Endothelial cell of umbilical vein (primary cell): ENCODE results near the gene TYRO3. TPM values are rescaled to one million over a fixed set of nuclear protein-coding genes. Genes with fewer than 3 reads are reported as not detected.
A peak's percentile ranks its signal among the peaks of the same experiment; 100 is the strongest.

Source experiments
- BruUV-seq: library from RNA; stranded (reverse); fragments of 400-500 nt; replicated peaks from 2 replicates; lab custom pipeline; 2021; lab: Mats Ljungman, UMichigan
- CTCF ChIA-PET: fragments of 300-600, 350-600 bp; sonication (Branson Sonifier 250); formaldehyde crosslinking; loops from one replicate; lab custom pipeline; 2021; ENCODE audit warnings: antibody characterized with exemption, inconsistent platforms; lab: Charles Lee
- POLR2A ChIA-PET: fragments of 300-600, 350-600 bp; sonication (Branson Sonifier 250); formaldehyde crosslinking; loops from one replicate; lab custom pipeline; 2021; ENCODE audit warnings: antibody characterized with exemption, inconsistent platforms; lab: Charles Lee
- DNase-seq: peaks from one replicate; pipeline ENCODE4 v3.0.0-alpha.2; 2011; ENCODE audit warnings: low read depth, low spot score
- FAIRE-seq: peaks from 2 replicates; lab custom pipeline; 2011; peaks lifted over from hg19 to GRCh38; lab: Jason Lieb, UNC
- H2AFZ ChIP-seq: 2 replicates; pipeline ENCODE4 v1.6.0; 2012; ENCODE audit warnings: low read depth, low read length, control low read depth, inconsistent platforms
- H3K27ac ChIP-seq: 2 replicates; pipeline ENCODE4 v1.5.1; 2011; ENCODE audit warnings: low read depth, mild to moderate bottlenecking, control low read depth, low read length, moderate library complexity; ENCODE audit not compliant: insufficient read depth
- H3K27me3 ChIP-seq, 2 experiments: 2 replicates each; pipeline versions ENCODE4 v1.6.0 to v1.6.1; 2011; ENCODE audit warnings: low read length in 2 of 2, mixed read lengths in 1 of 2; ENCODE audit not compliant: control insufficient read depth in 2 of 2, insufficient read depth in 2 of 2
- H3K36me3 ChIP-seq, 2 experiments: 2 replicates in 1 of 2; 3 replicates in 1 of 2; pipeline ENCODE4 v1.5.1; 2011; ENCODE audit warnings: low read length in 2 of 2, mild to moderate bottlenecking in 1 of 2, moderate library complexity in 1 of 2; ENCODE audit not compliant: control insufficient read depth in 2 of 2, insufficient read depth in 2 of 2; ENCODE audit errors: extremely low read depth in 1 of 2
- H3K4me1 ChIP-seq: 3 replicates; pipeline ENCODE4 v1.5.1; 2011; ENCODE audit warnings: mild to moderate bottlenecking, low read length; ENCODE audit not compliant: control insufficient read depth, insufficient read depth; ENCODE audit errors: extremely low read depth
- H3K4me2 ChIP-seq: 2 replicates; pipeline ENCODE4 v1.6.1; 2011; ENCODE audit warnings: low read length, control low read depth, mixed read lengths; ENCODE audit not compliant: insufficient read depth
- H3K4me3 ChIP-seq, 3 experiments: fragments of 200-600 bp in 1 of 3; sonication (generic), shearing (Covaris generic) in 1 of 3; replicated peaks in 1 of 3; 2 replicates each; pipeline ENCODE4 v1.5.1; 2011 to 2016; ENCODE audit warnings: control low read depth in 3 of 3, low read length in 3 of 3, mild to moderate bottlenecking in 2 of 3, inconsistent platforms in 1 of 3, low read depth in 1 of 3, moderate library complexity in 1 of 3; ENCODE audit not compliant: insufficient read depth in 1 of 3
- H3K79me2 ChIP-seq: 2 replicates; pipeline ENCODE4 v1.6.0; 2012; ENCODE audit warnings: low read length, inconsistent platforms; ENCODE audit not compliant: control insufficient read depth, insufficient read depth
- H3K9ac ChIP-seq: replicated peaks from 2 replicates; pipeline ENCODE3; 2011; ENCODE audit warnings: low read length, control low read depth; ENCODE audit not compliant: insufficient read depth; ENCODE audit errors: extremely low read depth
- H3K9me1 ChIP-seq: replicated peaks from 3 replicates; pipeline ENCODE4 v1.6.0; 2011; ENCODE audit warnings: mild to moderate bottlenecking, low read length; ENCODE audit not compliant: control insufficient read depth, insufficient read depth; ENCODE audit errors: extremely low read depth
- H3K9me3 ChIP-seq: replicated peaks from 2 replicates; pipeline ENCODE4 v1.5.1; 2012; ENCODE audit warnings: low read length, inconsistent platforms; ENCODE audit not compliant: control insufficient read depth, insufficient read depth
- H4K20me1 ChIP-seq: replicated peaks from 2 replicates; pipeline ENCODE3; 2011; ENCODE audit warnings: mild to moderate bottlenecking, low read length; ENCODE audit not compliant: control insufficient read depth, insufficient read depth; ENCODE audit errors: extremely low read depth
- EZH2 ChIP-seq: IDR thresholded peaks from 2 replicates; pipeline ENCODE4 v1.6.1; 2012; ENCODE audit warnings: borderline replicate concordance, low read depth, mild to moderate bottlenecking, moderate library complexity, low read length, inconsistent platforms; ENCODE audit not compliant: severe bottlenecking
- FOS ChIP-seq: IDR thresholded peaks from 2 replicates; pipeline ENCODE4 v1.6.1; 2011; ENCODE audit warnings: mild to moderate bottlenecking, low read length, moderate library complexity, borderline replicate concordance; ENCODE audit not compliant: insufficient read depth
- GATA2 ChIP-seq: IDR thresholded peaks from 2 replicates; pipeline ENCODE4 v1.7.0; 2011; ENCODE audit warnings: low read depth, mild to moderate bottlenecking, moderate library complexity, mixed read lengths, low read length; ENCODE audit not compliant: insufficient read length, insufficient read depth
- JUN ChIP-seq: IDR thresholded peaks from 2 replicates; pipeline ENCODE4 v1.6.1; 2011; ENCODE audit warnings: borderline replicate concordance, low read depth; ENCODE audit not compliant: insufficient read length, insufficient read depth
- MYC ChIP-seq: IDR thresholded peaks from one replicate; pipeline ENCODE4 v1.6.1; 2011; ENCODE audit warnings: mild to moderate bottlenecking, low read depth, low read length
- POLR2A ChIP-seq: IDR thresholded peaks from 2 replicates; pipeline ENCODE4 v1.6.1; 2012; ENCODE audit warnings: low read depth, mild to moderate bottlenecking, control low read depth, low read length
- POLR2AphosphoS5 ChIP-seq: IDR thresholded peaks from 2 replicates; pipeline ENCODE4 v1.6.1; 2012; ENCODE audit warnings: low read depth, mild to moderate bottlenecking, control low read depth, low read length, moderate library complexity; ENCODE audit not compliant: insufficient read depth
- dilution Hi-C: fragments of 300-500 bp; cut with MboI; formaldehyde crosslinking; loops from one replicate; pipeline ENCODE4 v1.15.0; 2019; ENCODE audit warnings: low sequenced_read_pairs; ENCODE audit not compliant: extremely low pct_ligation_motif_present
- intact Hi-C: fragments of 100-400 bp; cut with micrococcal nuclease; formaldehyde crosslinking; loops from one replicate; pipeline ENCODE4 v1.10.0; 2022
- polyA plus RNA-seq, 4 experiments: library from polyadenylated mRNA; depleted of rRNA in 3 of 4; stranded (reverse) in 3 of 4; unstranded in 1 of 4; fragments of >200 nt; gene quantifications; 2 replicates each; pipeline versions ENCODE4 v1.2.1 to v1.2.3, GENCODE V29; 2011 to 2012; ENCODE audit warnings: missing spikeins in 1 of 4
- total RNA-seq: library from RNA; stranded (reverse); gene quantifications from 2 replicates; pipeline ENCODE4 v1.2.3, GENCODE V29; 2021
- TF ChIP-seq, protein P1 (sequence below): IDR thresholded peaks from 2 replicates; pipeline ENCODE4 v1.6.1; 2011; ENCODE audit not compliant: insufficient read depth, insufficient read length
- TF ChIP-seq, protein P2 (sequence below), 2 donors: IDR thresholded peaks; 1 replicate in 1 of 2; 2 replicates in 1 of 2; pipeline ENCODE4 v1.5.1; 2011; ENCODE audit warnings: low read length in 2 of 2, mild to moderate bottlenecking in 2 of 2, moderate library complexity in 2 of 2, control low read depth in 1 of 2, inconsistent platforms in 1 of 2, low read depth in 1 of 2; ENCODE audit not compliant: insufficient read depth in 1 of 2; ENCODE audit errors: extremely low read depth in 1 of 2

TYRO3 gene
- total and polyA plus RNA-seq, 2 donors (not counting 3 experiments of a cell fraction or from before 2014, with no cell fraction given): 14.1 to 14.5 TPM

GRCh38 chr15:41536866-41537265 is 22.1 kb upstream of the TYRO3 start:
- DNase-seq: no peak
- Histone ChIP-seq H3K9me1 (no peaks in the 10 kb centered on the region), H3K27ac (no peak overlapping the region), H3K4me2 (no peak overlapping the region), H4K20me1 (no peaks in the 10 kb centered on the region), H3K9ac (no peak overlapping the region), H3K36me3 (peaks cover 3 to 11% of the 10 kb centered on the region in 2 experiments), H3K9me3 (no peaks in the 10 kb centered on the region), H3K27me3 (no peaks in the 10 kb centered on the region), H3K4me1 (no peaks in the 10 kb centered on the region), H3K79me2 (no peaks in the 10 kb centered on the region), H2AFZ (no peak overlapping the region), H3K4me3 (no peak overlapping the region)
- CTCF ChIA-PET: interaction anchor here (2.7 kb wide), 1 partner anchor 71 kb away, joined by 9 read pairs; no protein-coding TSS in a partner anchor
- BruUV-seq: no TSS peak
- intact Hi-C loops (no loop called here), dilution Hi-C loops (no loop called here)
- no peak for FAIRE-seq
- POLR2A ChIA-PET: no interaction called here
- no peak for TF ChIP-seq FOS
- TF ChIP-seq EZH2: no peak
- no peak for TF ChIP-seq GATA2

DNA sequence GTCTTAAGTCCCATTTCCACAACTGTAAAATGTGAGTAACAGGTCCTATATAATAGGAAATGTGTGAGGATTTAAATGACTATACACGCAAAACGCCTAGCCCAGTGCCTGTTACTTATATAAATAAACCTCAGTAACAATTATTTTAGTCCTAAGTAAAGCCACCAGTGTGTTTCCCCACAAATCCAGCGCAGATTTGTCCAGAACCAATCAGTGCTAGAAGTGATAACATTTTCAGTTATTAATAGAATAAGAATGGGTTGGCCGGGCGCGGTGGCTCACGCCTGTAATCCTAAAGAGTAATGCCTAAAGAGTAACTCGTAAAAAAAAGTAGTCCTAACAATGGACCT is 15.5 kb upstream of the TYRO3 start:
- Histone ChIP-seq H3K9ac (peak overlapping the region; percentile 94), H4K20me1 (no peaks in the 10 kb centered on the region), H3K27ac (peak overlapping the region; percentile 66), H3K4me2 (peak overlapping the region; percentile 97), H3K4me3 (peak overlapping the region; percentile 54 to 97 (median 97)), H3K79me2 (peaks cover 10% of the 10 kb centered on the region), H3K9me3 (no peaks in the 10 kb centered on the region), H3K36me3 (no peaks in the 10 kb centered on the region), H3K9me1 (no peaks in the 10 kb centered on the region), H3K4me1 (peaks cover 6% of the 10 kb centered on the region), H3K27me3 (no peaks in the 10 kb centered on the region), H2AFZ (peak overlapping the region; percentile 96)
- DNase-seq (no peak), FAIRE-seq (peak; percentile 26)
- dilution Hi-C loops: no loop called here
- TF ChIP-seq FOS (no peak), EZH2 (no peak), MYC (no peak), JUN (no peak), POLR2A (no peak), GATA2 (no peak), POLR2AphosphoS5 (no peak)
- TF ChIP-seq, protein P1, sequence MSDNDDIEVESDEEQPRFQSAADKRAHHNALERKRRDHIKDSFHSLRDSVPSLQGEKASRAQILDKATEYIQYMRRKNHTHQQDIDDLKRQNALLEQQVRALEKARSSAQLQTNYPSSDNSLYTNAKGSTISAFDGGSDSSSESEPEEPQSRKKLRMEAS: no peak
- TF ChIP-seq, protein P2, sequence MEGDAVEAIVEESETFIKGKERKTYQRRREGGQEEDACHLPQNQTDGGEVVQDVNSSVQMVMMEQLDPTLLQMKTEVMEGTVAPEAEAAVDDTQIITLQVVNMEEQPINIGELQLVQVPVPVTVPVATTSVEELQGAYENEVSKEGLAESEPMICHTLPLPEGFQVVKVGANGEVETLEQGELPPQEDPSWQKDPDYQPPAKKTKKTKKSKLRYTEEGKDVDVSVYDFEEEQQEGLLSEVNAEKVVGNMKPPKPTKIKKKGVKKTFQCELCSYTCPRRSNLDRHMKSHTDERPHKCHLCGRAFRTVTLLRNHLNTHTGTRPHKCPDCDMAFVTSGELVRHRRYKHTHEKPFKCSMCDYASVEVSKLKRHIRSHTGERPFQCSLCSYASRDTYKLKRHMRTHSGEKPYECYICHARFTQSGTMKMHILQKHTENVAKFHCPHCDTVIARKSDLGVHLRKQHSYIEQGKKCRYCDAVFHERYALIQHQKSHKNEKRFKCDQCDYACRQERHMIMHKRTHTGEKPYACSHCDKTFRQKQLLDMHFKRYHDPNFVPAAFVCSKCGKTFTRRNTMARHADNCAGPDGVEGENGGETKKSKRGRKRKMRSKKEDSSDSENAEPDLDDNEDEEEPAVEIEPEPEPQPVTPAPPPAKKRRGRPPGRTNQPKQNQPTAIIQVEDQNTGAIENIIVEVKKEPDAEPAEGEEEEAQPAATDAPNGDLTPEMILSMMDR (IDR thresholded peaks at IDR 0.05; ENCODE audit: extremely low read depth in 1 of 2, insufficient read depth in 1 of 2, low read depth in 1 of 2, low read length in 2 of 2): no peak
- ChIA-PET POLR2A (interaction anchor here (0.7 to 1.4 kb wide), 2 partner anchors 9 to 127 kb away, joined by 3 to 10 read pairs; partner anchors contain the start of gene RTF1), CTCF (interaction anchor here (0.6 to 3.0 kb wide), 9 partner anchors 10 to 276 kb away, joined by 3 to 13 read pairs (median 4); no protein-coding TSS in a partner anchor)
- no TSS peak for BruUV-seq
- intact Hi-C loops: loop anchor here (5.0 kb wide), 1 partner anchor 41 kb away; no protein-coding TSS in a partner anchor
